SK-MEL-5 (cell line): ENCODE measurements around the gene MKNK2. TPM values are rescaled to one million over a fixed set of nuclear protein-coding genes. Genes with fewer than 3 reads are reported as not detected.
"Not testable (repeated sequence)": the region's sequence is repeated elsewhere in the genome, so short reads cannot be mapped to it uniquely, and the experiment has no call there.

Experiments used
- DNase-seq: peaks from one replicate; pipeline ENCODE4 v3.0.0-alpha.2; 2016; ENCODE audit warnings: low read depth, low spot score
- in situ Hi-C: cut with HindIII; loops from 2 replicates; pipeline ENCODE4 v1.10.0; 2016; ENCODE audit warnings: low sequenced_read_pairs, high pct_unique_total_duplicates, low pct_unique_long_range_greater_than_20kb
- small RNA-seq, 2 experiments: library from RNA; depleted of rRNA; stranded (forward); fragments of <200 nt; gene quantifications; one replicate each; pipeline ENCODE3, GENCODE V24; 2014
- total RNA-seq: library from RNA; depleted of rRNA; stranded (reverse); fragments of >200 nt; shearing (Covaris generic); gene quantifications from 2 replicates; pipeline ENCODE4 v1.2.3, GENCODE V29; 2014; rRNA removed

Gene MKNK2
- total RNA-seq, 1 experiment from 2014 or later = 22.2 TPM

DNA sequence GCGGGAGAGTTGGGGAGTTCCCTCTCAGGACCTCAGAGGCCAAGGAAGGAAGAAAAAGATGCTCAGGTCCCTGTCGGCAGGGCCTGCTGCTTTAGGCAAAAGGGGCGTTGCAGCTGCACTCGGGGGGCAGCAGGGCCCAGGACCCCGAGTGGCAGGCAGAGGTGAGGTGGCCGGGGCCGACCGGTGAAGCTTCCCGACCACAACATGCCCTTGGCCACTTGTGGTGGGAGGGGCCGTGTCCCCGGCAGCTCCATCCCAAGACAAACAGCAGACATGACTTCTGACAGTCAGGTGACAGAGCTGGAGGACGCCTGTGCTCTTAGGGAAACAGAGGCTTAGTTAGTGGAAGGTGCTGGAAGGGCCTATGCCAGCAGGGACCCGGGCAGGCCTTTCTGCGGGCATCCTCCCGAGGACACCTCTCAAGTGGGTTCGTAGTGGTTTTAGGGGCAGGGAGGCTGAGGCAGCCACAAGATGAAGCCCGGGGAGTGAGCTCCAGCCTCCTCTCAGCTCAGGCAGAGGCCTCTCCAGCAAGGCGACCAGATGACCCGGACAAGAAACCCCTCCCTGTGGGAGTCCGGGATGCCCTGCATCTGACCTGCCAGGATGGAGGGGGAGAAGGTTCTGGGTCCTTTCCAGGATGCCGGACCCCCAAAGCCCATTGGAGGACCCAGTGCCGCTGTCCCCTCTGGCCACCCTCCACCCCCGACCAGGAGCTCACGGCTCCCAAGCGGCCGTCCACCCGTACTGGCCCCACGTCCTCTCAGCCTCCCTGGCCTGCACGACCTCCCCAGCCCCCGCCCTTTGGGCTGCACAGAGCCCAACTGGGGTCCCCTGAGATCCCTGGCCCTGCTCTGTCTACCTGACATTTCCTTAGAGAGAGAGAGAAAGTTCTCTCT lies 59.8 kb downstream of the MKNK2 start:
- peak; percentile 7 for DNase-seq
- in situ Hi-C loops = no loop called here

DNA sequence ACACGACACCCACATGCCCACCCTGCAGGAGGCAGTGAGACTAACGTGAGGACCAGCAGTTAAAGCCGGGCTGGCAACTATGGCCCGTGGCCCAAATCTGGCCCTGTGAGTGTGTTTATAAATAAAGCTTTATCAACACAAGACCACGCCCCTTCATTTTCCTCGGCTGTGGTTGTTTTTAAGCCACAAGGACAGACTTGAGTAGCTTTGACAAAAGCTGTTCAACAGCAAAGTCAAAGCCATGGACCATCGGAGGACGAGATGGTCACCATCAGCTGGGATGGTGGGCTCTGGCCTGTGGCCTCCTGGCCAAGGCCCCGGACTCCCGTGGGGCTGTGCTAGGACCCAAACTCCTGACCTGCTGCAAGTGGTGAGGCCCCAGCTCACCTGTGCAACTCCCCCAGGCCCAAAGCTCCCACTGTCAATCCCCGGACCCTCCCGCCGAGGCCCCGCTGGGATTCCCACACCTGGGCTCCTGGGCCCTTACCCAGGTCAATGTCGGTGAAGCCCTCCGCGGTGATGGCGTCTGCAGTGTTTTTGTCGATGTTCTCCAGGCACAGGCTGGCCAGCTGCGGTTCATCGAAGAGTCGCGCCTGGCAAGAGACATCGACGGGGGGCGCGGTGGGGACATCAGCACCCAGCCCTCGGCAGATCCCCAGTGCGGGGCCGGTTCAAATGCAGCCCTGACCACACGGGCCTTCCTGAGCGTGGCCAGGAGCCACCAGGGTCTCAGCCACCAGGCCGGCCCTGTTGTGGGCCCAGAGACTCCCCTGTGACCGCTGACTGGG lies 60.6 kb downstream of the MKNK2 start:
- no peak for DNase-seq
- in situ Hi-C loops = no loop called here

DNA sequence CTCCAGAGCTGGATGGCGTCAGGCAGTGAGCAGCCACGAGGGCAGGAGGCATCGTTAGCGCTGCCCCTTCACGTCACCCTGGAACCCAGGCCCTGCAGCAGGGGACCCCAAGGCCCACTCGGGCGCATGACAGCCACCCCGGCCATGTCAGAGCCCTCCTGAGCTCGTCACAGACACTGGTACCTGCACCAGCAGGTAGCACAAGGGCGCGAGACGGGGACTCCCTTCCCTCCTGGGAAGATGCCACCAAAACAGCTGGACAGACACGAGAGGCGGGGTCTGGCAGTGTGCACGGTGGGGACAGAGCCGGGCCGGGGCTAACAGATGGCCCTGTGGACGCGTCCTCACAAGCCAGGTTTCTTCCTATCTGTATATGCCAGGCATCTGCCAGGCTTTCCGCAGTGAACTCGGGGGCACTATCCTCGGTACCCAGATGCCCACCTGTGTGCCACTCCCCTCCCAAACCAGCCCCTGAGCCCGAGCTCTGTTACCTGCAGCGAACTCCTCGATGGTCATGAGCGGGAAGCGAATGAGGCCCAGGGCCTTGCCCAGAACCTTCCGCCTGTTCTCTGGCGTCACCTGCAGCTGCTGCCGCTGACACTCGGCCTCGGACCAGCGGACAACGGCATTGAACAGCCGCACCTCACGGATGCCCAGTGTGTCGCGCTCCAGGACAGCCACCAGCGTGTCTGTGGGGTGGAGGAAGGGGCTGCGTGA lies 61.4 kb downstream of the MKNK2 start:
- in situ Hi-C loops = no loop called here

DNA sequence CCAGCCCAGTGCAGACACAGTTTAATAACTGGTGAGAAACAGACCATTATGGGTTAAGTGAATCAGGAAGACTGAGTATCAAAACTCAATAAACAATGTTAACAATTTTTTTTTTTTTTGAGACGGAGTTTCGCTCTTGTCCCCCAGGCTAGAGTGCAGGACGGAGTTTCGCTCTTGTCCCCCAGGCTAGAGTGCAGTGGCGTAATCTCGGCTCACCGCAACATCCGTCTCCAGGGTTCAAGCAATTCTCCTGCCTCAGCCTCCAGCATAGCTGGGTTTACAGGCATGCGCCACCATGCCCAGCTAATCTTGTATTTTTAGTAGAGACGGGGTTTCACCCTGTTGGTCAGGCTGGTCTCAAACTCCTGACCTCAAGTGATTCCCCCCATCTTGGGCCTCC lies 62.6 kb downstream of the MKNK2 start:
- in situ Hi-C loops, DNase-seq: not testable (repeated sequence)

More for the DNA sequence above, 61.4 kb downstream of the MKNK2 start:
- DNase-seq = no peak

Small RNAs within 50 kb of the gene (small RNA-seq; reads per million reads assigned to genes)
- 0 reads per million in 2 experiments for gene AC007136.1

Other genes with a start within 250 kb of the MKNK2 start
- gene ATP8B3, start 239.0 kb downstream of the MKNK2 start, total RNA-seq = 1.4 and 2.0 TPM in 2 replicates
- gene REXO1, start 202.8 kb downstream of the MKNK2 start, total RNA-seq = 4.2 and 4.3 TPM in 2 replicates
- gene KLF16, start 187.7 kb downstream of the MKNK2 start, total RNA-seq = 7.1 and 10.0 TPM in 2 replicates
- gene ABHD17A, start 165.7 kb downstream of the MKNK2 start, total RNA-seq = 48.0 and 49.7 TPM in 2 replicates
- gene ADAT3, start 145.8 kb downstream of the MKNK2 start, total RNA-seq = 2.6 and 3.0 TPM in 2 replicates
- 38.5 and 41.7 TPM in 2 replicates for gene SCAMP4, start 145.8 kb downstream of the MKNK2 start, total RNA-seq
- 45.1 and 49.3 TPM in 2 replicates for gene CSNK1G2, start 110.1 kb downstream of the MKNK2 start, total RNA-seq
- gene BTBD2, start 35.5 kb downstream of the MKNK2 start, total RNA-seq = 30.2 and 34.5 TPM in 2 replicates
- gene MOB3A, start 45.1 kb upstream of the MKNK2 start, total RNA-seq = 5.0 and 5.1 TPM in 2 replicates
- gene IZUMO4, start 45.7 kb upstream of the MKNK2 start, total RNA-seq = 0.40 TPM in 1 of 2 replicates, not detected in the other
- gene AP3D1, start 100.3 kb upstream of the MKNK2 start, total RNA-seq = 114 and 131 TPM in 2 replicates
- gene DOT1L, start 112.7 kb upstream of the MKNK2 start, total RNA-seq = 2.1 and 3.8 TPM in 2 replicates
- 44.5 and 45.8 TPM in 2 replicates for gene PLEKHJ1, start 185.1 kb upstream of the MKNK2 start, total RNA-seq
- gene SF3A2, start 185.6 kb upstream of the MKNK2 start, total RNA-seq = 14.6 and 15.6 TPM in 2 replicates
- gene AMH, start 198.1 kb upstream of the MKNK2 start, total RNA-seq = 1.5 and 1.6 TPM in 2 replicates
- 0.19 and 0.29 TPM in 2 replicates for gene JSRP1, start 205.2 kb upstream of the MKNK2 start, total RNA-seq
- gene PEAK3, start 230.9 kb upstream of the MKNK2 start, total RNA-seq = not detected in 2 replicates